ACC112 (cell line): ENCODE data around the gene SORCS2.
"Not testable (repeated sequence)": the region's sequence is repeated elsewhere in the genome, so short reads cannot be mapped to it uniquely, and the experiment has no call there.

Source experiments
- H2AFZ ChIP-seq: fragments of 200-600 bp; sonication (generic); one replicate; pipeline ENCODE4 v1.6.0; 2017; ENCODE audit warnings: antibody characterized with exemption, low read length; ENCODE audit not compliant: unreplicated experiment
- H3K27ac ChIP-seq: fragments of 200-600 bp; sonication (generic); 2 replicates; pipeline ENCODE4 v1.5.1; 2014; ENCODE audit warnings: low read depth, mild to moderate bottlenecking, antibody characterized with exemption, low read length, moderate library complexity
- H3K27me3 ChIP-seq: fragments of 200-600 bp; sonication (generic); 2 replicates; pipeline ENCODE4 v1.6.1; 2014; ENCODE audit warnings: mild to moderate bottlenecking, antibody characterized with exemption, low read length, moderate library complexity, mixed read lengths; ENCODE audit not compliant: insufficient read depth
- H3K36me3 ChIP-seq: fragments of 200-600 bp; sonication (generic); 2 replicates; pipeline ENCODE4 v1.6.1; 2016; ENCODE audit warnings: mild to moderate bottlenecking, antibody characterized with exemption, low read length, moderate library complexity, mixed read lengths; ENCODE audit not compliant: insufficient read depth
- H3K4me1 ChIP-seq: fragments of 200-600 bp; sonication (generic); one replicate; pipeline ENCODE4 v1.6.1; 2016; ENCODE audit warnings: low read length, mixed read lengths; ENCODE audit not compliant: insufficient read depth, unreplicated experiment, control insufficient read depth
- H3K4me3 ChIP-seq: fragments of 200-600 bp; sonication (generic); 2 replicates; pipeline ENCODE4 v1.5.1; 2014; ENCODE audit warnings: mild to moderate bottlenecking, low read depth, low read length
- H3K79me2 ChIP-seq: fragments of 200-600 bp; sonication (generic); one replicate; pipeline ENCODE4 v1.6.0; 2016; ENCODE audit warnings: low read length; ENCODE audit not compliant: control insufficient read depth, unreplicated experiment, insufficient read depth

SORCS2 gene

DNA sequence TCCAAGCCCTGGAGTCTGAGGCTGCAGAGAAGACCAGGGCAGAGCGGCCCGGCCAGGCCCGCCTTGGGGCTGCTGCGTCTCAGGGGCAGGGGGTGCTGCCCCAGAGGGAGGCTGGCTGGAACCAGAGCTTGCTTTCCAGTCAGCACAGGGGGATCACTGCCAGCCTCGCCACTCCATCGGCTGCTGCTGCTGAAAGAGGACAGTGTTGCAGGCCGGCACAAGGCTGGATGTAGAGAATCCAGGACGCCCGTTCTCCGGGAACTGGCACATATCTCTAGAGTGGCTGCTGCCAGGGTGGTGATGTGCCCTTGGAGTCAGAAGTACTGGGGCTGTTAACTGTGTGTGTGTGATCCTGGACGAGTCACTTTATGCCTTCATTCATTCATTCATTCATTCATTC is 31.9 kb upstream of the SORCS2 start:
- no peak overlapping the region for H3K4me3 ChIP-seq
- H3K27me3 ChIP-seq = no peaks in the 10 kb centered on the region
- H3K4me1 ChIP-seq = peaks cover 15% of the 10 kb centered on the region
- no peak overlapping the region for H2AFZ ChIP-seq
- H3K36me3 ChIP-seq = no peaks in the 10 kb centered on the region
- no peak overlapping the region for H3K27ac ChIP-seq
- no peaks in the 10 kb centered on the region for H3K79me2 ChIP-seq

DNA sequence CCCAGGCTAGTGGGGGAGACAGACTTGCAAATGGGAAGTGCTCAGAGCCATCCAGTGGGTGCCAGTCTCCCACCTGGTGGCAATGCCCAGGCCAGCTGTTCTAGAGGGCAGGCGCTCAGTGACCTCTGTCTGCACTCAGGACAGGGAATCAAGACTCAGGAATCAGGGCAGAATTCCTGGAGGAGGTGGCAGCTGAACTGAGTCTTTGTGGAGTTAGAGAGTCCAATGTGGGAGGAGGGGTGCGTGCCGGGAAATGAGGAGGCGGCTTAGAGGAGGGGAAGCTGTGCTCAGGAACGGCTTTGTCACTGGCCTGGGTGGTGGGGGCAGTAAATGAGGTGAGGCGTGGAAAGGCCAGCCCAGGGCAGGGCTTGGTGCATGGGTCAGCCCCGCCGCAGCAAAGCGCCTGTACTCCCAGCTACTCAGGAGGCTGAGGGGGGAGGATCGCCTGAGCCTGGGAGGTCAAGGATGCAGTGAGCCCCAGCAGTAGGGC is 31.3 kb upstream of the SORCS2 start:
- Histone ChIP-seq H3K4me1 (peaks cover 11% of the 10 kb centered on the region), H3K4me3 (no peak overlapping the region), H2AFZ (no peak overlapping the region), H3K36me3 (no peaks in the 10 kb centered on the region), H3K79me2 (no peaks in the 10 kb centered on the region), H3K27ac (no peak overlapping the region), H3K27me3 (no peaks in the 10 kb centered on the region)

DNA sequence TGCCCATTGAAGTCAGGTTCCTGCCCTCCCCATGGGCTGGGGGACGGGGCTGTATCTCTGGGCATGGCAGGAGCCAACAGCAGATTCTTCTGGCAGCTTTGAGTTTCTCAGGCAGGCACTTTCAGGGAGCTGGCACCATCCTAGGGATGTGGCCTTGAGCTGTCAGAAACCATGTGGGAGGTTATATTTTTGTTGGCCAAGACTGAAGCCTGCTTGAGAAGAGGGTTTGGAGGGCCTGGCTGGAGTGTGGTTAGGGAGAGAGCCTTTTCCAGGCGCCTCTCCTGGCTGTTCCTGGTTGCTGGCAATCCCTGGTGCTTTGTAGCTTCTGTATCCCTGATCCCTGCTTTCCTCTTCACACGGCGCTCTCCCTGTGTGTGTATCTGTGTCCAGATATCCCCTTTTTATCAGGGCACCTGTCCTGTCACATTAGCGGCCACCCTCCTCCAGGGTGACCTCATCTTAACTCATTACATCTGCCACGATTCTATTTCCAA is 30.6 kb upstream of the SORCS2 start:
- Histone ChIP-seq H3K27ac (no peak overlapping the region), H3K79me2 (no peaks in the 10 kb centered on the region), H3K4me3 (no peak overlapping the region), H3K36me3 (no peaks in the 10 kb centered on the region), H3K4me1 (peaks cover 3% of the 10 kb centered on the region), H2AFZ (no peak overlapping the region), H3K27me3 (no peaks in the 10 kb centered on the region)

DNA sequence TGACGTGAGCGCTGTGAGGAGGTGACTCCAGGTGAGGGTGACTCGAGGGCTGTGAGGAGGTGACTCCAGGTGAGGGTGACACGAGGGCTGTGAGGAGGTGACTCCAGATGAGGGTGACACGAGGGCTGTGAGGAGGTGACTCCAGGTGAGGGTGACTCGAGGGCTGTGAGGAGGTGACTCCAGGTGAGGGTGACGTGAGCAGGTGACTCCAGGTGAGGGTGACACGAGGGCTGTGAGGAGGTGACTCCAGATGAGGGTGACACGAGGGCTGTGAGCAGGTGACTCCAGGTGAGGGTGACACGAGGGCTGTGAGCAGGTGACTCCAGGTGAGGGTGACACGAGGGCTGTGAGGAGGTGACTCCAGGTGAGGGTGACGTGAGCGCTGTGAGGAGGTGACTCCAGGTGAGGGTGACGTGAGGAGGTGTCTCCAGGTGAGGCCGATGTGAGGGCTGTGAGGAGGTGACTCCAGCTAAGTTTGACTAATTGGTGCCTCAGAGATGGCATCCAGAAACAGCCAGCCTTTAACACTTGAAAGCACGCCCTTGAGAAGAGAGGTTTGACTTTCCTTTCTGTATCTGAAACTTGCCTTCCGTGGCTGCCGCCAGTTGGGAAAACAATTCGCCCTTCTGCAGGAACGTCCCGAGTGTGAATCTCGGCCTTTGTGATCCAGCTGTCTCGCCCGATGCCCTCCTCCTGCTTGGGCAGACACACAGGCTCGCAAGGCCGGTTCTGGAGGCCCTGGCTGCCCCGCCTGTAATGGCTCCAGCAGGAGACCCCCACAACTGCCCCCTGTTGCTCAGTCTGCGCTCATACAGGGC is 27.1 kb upstream of the SORCS2 start:
- H3K4me1 ChIP-seq, H3K27ac ChIP-seq, H3K79me2 ChIP-seq, H3K36me3 ChIP-seq, H3K4me3 ChIP-seq, H3K27me3 ChIP-seq, H2AFZ ChIP-seq: not testable (repeated sequence)

DNA sequence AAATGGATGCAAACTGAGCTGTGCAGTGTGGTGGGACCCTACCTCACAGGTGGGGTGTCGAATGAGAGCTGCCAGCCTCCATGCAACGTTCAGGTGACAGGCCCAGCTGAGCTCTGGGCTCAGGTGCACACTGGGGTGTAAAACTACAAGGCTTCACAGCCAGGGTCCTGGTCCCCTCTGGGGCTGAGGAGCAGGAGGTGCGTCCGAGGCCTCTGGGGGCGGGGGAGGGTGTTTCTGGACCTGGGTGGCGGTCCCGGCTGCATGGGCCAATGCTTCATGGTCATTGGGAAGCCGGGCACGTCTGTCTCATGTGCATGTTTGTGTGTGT is 26.5 kb upstream of the SORCS2 start:
- Histone ChIP-seq H3K36me3 (no peaks in the 10 kb centered on the region), H3K27ac (no peak overlapping the region), H2AFZ (no peak overlapping the region), H3K27me3 (no peaks in the 10 kb centered on the region), H3K4me3 (no peak overlapping the region), H3K4me1 (no peaks in the 10 kb centered on the region), H3K79me2 (no peaks in the 10 kb centered on the region)

DNA sequence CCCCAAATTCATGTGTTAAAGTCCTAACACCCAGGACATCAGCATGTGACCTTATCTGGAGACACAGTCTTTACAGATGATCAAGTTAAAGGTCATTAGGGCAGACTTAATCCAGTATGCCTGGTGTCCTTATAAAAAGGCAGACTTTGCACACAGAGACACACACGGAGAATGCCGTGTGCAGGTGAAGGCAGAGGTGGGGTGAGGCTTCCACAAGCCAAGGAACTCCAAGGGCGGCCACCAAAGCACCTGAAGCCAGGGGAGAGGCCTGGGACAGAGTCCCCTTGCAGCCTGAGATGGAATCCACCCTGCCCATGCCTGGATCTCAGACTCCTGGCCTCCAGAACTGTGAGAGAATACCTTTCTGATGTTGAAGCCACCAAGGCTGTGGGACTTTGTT is 26.1 kb upstream of the SORCS2 start:
- Histone ChIP-seq H3K27me3 (no peaks in the 10 kb centered on the region), H3K36me3 (no peaks in the 10 kb centered on the region), H3K4me1 (no peaks in the 10 kb centered on the region), H3K27ac (no peak overlapping the region), H3K4me3 (no peak overlapping the region), H3K79me2 (no peaks in the 10 kb centered on the region), H2AFZ (no peak overlapping the region)

DNA sequence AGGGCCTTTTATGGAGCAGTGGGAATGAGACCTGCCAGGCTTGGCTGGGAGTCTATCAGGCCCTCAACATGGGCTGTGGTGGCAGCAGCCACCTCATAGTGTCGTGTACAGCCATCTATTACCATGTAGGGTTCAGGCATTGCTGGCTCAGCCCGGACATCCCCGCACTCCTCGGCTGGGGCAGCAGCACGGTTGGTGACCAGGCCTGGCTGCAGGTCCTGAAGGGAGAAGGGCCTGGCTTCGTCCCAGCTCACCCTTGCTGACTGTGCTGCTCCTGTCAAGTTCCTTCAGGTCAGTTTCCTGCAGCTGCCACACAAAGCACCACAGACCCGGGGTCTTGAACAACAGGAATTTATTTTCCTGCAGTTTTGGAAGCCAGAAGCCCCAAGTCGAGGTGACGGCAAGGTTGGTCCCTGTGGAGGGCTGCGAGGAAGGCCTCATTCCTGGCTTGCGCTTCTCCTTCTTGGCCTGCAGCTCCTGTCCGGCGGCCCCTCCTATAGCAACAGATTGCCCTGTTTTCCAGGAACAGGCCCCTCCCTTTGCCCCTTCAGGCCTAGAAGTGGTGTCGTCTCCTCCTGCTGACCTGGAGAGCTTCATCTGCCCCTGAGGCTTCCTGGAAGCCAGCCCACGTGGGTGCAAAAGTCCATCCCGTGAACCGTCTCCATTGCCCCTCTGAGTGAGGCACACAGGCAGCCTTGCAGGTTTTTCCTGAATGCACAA is 25.2 kb upstream of the SORCS2 start:
- no peak overlapping the region for H2AFZ ChIP-seq
- H3K27ac ChIP-seq = no peak overlapping the region
- no peaks in the 10 kb centered on the region for H3K4me1 ChIP-seq
- no peaks in the 10 kb centered on the region for H3K36me3 ChIP-seq
- no peaks in the 10 kb centered on the region for H3K27me3 ChIP-seq
- H3K4me3 ChIP-seq = no peak overlapping the region
- H3K79me2 ChIP-seq = no peaks in the 10 kb centered on the region

DNA sequence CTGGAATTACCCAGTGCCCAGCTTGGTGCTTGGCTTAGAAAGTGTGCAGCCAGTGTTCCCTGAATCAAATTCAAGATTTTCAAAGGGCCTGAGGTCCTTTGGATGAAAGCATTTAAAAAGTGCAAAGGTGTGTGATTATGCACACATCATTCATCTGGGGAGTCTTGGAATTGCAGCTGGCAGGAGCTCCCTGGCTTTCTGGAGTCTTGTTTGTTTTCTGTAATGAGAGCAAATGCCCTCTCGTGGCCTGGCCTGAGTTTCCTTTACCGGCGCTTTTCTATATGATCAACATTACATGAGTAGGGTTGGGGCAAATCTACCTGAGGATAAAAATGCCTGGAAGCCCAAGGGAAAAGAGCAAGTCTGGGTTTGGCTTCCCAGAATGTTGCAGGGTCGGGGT is 24.6 kb upstream of the SORCS2 start:
- Histone ChIP-seq H2AFZ (no peak overlapping the region), H3K79me2 (no peaks in the 10 kb centered on the region), H3K27me3 (no peaks in the 10 kb centered on the region), H3K27ac (no peak overlapping the region), H3K36me3 (no peaks in the 10 kb centered on the region), H3K4me3 (no peak overlapping the region), H3K4me1 (no peaks in the 10 kb centered on the region)

DNA sequence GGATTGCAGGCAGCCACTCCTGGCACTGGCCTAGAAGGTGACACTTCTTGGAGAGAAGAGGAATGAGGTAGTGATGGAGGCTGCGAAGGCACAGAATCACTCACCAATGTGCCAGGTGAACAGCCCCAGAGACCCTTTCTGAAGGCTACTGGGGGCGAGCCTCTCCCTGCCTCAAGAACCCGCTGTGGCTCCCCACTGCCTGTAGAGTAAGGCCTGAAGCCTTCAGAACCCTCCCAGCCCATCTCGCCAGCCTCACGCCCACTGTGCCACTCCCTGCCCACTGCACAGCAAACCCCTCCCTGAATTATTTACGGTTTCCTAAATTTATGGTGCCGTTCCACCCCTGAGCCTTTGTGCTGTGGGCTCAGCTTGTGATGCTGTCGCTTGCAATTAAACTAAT is 24.2 kb upstream of the SORCS2 start:
- no peaks in the 10 kb centered on the region for H3K79me2 ChIP-seq
- H2AFZ ChIP-seq = no peak overlapping the region
- no peak overlapping the region for H3K4me3 ChIP-seq
- no peaks in the 10 kb centered on the region for H3K36me3 ChIP-seq
- no peaks in the 10 kb centered on the region for H3K4me1 ChIP-seq
- H3K27ac ChIP-seq = no peak overlapping the region
- no peaks in the 10 kb centered on the region for H3K27me3 ChIP-seq

DNA sequence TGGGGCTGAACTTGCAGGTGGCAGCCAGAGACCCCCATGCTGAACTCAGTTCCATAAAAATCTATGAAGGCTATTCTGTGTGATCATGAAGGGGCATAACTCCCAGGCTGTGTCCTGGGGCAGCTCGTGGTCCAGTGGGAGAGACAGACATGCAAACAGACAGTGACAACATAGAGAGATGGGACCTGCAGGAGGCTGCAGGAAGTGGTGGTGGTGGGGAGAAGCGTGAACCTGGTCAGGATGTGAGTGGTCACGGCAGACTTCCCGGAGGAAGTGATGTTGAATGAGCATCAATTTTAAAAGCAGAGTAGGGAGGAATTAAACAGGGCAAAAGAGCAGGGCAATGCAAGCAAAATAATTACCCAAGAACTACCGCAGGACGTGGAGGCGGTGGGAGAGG is 23.2 kb upstream of the SORCS2 start:
- Histone ChIP-seq H3K36me3 (no peaks in the 10 kb centered on the region), H3K79me2 (no peaks in the 10 kb centered on the region), H2AFZ (no peak overlapping the region), H3K27me3 (no peaks in the 10 kb centered on the region), H3K27ac (no peak overlapping the region), H3K4me1 (no peaks in the 10 kb centered on the region), H3K4me3 (no peak overlapping the region)

DNA sequence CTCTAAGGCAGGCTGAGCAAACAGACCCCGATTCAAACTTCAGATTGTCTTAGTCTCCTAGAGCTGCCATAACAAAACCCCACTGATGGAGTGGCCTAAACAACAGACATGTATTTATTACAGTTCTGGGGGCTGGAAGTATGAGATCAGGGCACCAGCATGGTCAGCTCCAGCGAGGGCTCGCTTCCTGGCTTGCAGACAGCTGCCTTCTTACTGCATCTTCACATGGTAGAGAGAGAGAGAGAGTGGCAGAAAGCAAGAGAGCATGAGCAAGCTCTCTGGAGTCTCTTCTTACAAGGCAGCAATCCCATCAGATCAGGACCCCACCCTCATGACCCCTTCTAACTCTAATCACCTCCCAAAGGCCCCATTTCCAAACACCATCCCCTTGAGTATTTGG is 22.3 kb upstream of the SORCS2 start:
- Histone ChIP-seq H2AFZ (no peak overlapping the region), H3K36me3 (no peaks in the 10 kb centered on the region), H3K27ac (no peak overlapping the region), H3K4me3 (no peak overlapping the region), H3K79me2 (no peaks in the 10 kb centered on the region), H3K27me3 (no peaks in the 10 kb centered on the region), H3K4me1 (no peaks in the 10 kb centered on the region)
